ENCODE data around the gene SEMA6A. TPM values are rescaled to one million over a fixed set of nuclear protein-coding genes. Genes with fewer than 3 reads are reported as not detected.

The SEMA6A gene
- total and polyA plus RNA-seq, 10 of the 15 experiments (the other 5 are each of a cell fraction or from before 2014, with no cell fraction given), result 0.16 to 10.2 (median 1.1) TPM

GRCh38 chr5:116524966-116525365 is 49.7 kb downstream of the SEMA6A start:
- ChIA-PET POLR2A (no interaction called here), CTCF (interaction anchor here (1.5 kb wide), 1 partner anchor 930 kb away, joined by 4 read pairs; no protein-coding TSS in a partner anchor), RAD21 (ENCODE audit: unreplicated experiment) (interaction anchor here (0.9 to 1.2 kb wide), 2 partner anchors 19 to 53 kb away, joined by 3 read pairs; no protein-coding TSS in a partner anchor), SMC1A (ENCODE audit: uncharacterized antibody, unreplicated experiment) (interaction anchor here (1.0 to 1.9 kb wide), 7 partner anchors 8 to 387 kb away, joined by 3 to 6 read pairs (median 5); no protein-coding TSS in a partner anchor)
- Histone ChIP-seq H3K4me3 (no peak overlapping the region), H3K79me2 (ENCODE audit: control insufficient read depth, insufficient read depth, low read length) (no peaks in the 10 kb centered on the region), H3K36me3 (ENCODE audit: control insufficient read depth in 2 of 2, insufficient read depth in 2 of 2, low read length in 1 of 2) (no peaks in the 10 kb centered on the region), H3K4me1 (ENCODE audit: control insufficient read depth, insufficient read depth, low read length) (no peaks in the 10 kb centered on the region), H3K4me2 (ENCODE audit: control insufficient read depth, insufficient read depth) (no peak overlapping the region), H3K9me3 (replicated peaks; ENCODE audit: control insufficient read depth, insufficient read depth, low read length) (no peaks in the 10 kb centered on the region), H3K27ac (ENCODE audit: control insufficient read depth, insufficient read depth) (no peak overlapping the region), H3K27me3 (replicated peaks in 1 of 2; ENCODE audit: control insufficient read depth in 2 of 2, insufficient read depth in 2 of 2, low read length in 1 of 2) (no peaks in the 10 kb centered on the region), H3K9ac (ENCODE audit: control insufficient read depth, insufficient read depth, low read length) (no peak overlapping the region), H4K20me1 (ENCODE audit: control insufficient read depth, insufficient read depth) (no peaks in the 10 kb centered on the region), H2AFZ (ENCODE audit: control insufficient read depth, low read depth, low read length) (no peak overlapping the region)
- WGBS (ENCODE audit: insufficient coverage, insufficient replicate concordance, low lambda C conversion rate, missing lambda C conversion rate), result 36% methylated on average over 2 of the region's 2 CpGs
- intact Hi-C loops (cut with micrococcal nuclease; ENCODE audit: unreplicated experiment) (no loop called here), in situ Hi-C loops (cut with MboI) (no loop called here)
- no peak for TF ChIP-seq TARDBP (IDR thresholded peaks at IDR 0.05; ENCODE audit: borderline replicate concordance)
- TF ChIP-seq RAD51 (IDR thresholded peaks at IDR 0.05), result no peak
- no peak for TF ChIP-seq IRF3 (IDR thresholded peaks at IDR 0.05)
- TF ChIP-seq BRCA1 (IDR thresholded peaks at IDR 0.05; ENCODE audit: low read depth, low read length), result no peak
- TF ChIP-seq NBN (IDR thresholded peaks at IDR 0.05), result no peak
- no peak for TF ChIP-seq CHD2 (IDR thresholded peaks at IDR 0.05; ENCODE audit: borderline replicate concordance, low read depth, low read length)
- TF ChIP-seq, protein P1, sequence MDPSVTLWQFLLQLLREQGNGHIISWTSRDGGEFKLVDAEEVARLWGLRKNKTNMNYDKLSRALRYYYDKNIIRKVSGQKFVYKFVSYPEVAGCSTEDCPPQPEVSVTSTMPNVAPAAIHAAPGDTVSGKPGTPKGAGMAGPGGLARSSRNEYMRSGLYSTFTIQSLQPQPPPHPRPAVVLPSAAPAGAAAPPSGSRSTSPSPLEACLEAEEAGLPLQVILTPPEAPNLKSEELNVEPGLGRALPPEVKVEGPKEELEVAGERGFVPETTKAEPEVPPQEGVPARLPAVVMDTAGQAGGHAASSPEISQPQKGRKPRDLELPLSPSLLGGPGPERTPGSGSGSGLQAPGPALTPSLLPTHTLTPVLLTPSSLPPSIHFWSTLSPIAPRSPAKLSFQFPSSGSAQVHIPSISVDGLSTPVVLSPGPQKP (IDR thresholded peaks at IDR 0.05; ENCODE audit: low read depth, low read length), result no peak
- TF ChIP-seq CBX5 (IDR thresholded peaks at IDR 0.05; ENCODE audit: low read depth), result no peak
- TF ChIP-seq ZSCAN29 (IDR thresholded peaks at IDR 0.05), result no peak
- no peak for TF ChIP-seq MLLT1 (IDR thresholded peaks at IDR 0.05)
- TF ChIP-seq BCL3 (IDR thresholded peaks at IDR 0.05; ENCODE audit: borderline replicate concordance, insufficient read depth, low read depth, low read length, poor library complexity, severe bottlenecking), result no peak
- TF ChIP-seq, protein P2, sequence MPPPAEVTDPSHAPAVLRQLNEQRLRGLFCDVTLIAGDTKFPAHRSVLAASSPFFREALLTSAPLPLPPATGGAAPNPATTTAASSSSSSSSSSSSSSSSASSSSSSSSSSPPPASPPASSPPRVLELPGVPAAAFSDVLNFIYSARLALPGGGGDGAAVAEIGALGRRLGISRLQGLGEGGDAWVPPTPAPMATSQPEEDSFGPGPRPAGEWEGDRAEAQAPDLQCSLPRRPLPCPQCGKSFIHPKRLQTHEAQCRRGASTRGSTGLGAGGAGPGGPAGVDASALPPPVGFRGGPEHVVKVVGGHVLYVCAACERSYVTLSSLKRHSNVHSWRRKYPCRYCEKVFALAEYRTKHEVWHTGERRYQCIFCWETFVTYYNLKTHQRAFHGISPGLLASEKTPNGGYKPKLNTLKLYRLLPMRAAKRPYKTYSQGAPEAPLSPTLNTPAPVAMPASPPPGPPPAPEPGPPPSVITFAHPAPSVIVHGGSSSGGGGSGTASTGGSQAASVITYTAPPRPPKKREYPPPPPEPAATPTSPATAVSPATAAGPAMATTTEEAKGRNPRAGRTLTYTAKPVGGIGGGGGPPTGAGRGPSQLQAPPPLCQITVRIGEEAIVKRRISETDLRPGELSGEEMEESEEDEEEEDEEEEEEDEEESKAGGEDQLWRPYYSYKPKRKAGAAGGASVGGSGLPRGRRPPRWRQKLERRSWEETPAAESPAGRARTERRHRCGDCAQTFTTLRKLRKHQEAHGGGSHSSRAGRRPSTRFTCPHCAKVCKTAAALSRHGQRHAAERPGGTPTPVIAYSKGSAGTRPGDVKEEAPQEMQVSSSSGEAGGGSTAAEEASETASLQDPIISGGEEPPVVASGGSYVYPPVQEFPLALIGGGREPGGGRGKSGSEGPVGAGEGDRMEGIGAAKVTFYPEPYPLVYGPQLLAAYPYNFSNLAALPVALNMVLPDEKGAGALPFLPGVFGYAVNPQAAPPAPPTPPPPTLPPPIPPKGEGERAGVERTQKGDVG (CRISPR knock-in tag; IDR thresholded peaks at IDR 0.05), result no peak
- no peak for TF ChIP-seq MYC (IDR thresholded peaks at IDR 0.05; ENCODE audit: insufficient read depth, insufficient read length, insufficient replicate concordance, low read length, severe bottlenecking)
- TF ChIP-seq HCFC1 (IDR thresholded peaks at IDR 0.05; ENCODE audit: low read length), result no peak
- no peak for TF ChIP-seq ASH2L (IDR thresholded peaks at IDR 0.05; ENCODE audit: borderline replicate concordance, low read depth)
- no peak for TF ChIP-seq TAF1 (IDR thresholded peaks at IDR 0.05; ENCODE audit: borderline replicate concordance, low read depth, low read length)
- no peak for ATAC-seq
- no peak for FAIRE-seq
- DNase-seq (ENCODE audit: low read depth, low spot score), result no peak
- no TSS peak for BruUV-seq (replicated peaks)
